MCF 10A (cell line): Measurements from ENCODE around the gene KCNJ10. TPM values are rescaled to one million over a fixed set of nuclear protein-coding genes. Genes with fewer than 3 reads are reported as not detected.

Experiments used
- BruUV-seq: library from RNA; stranded (reverse); fragments of 400-500 nt; replicated peaks from 2 replicates; lab custom pipeline; 2021; lab: Mats Ljungman, UMichigan
- CTCF ChIA-PET: fragments of 300-600 bp; sonication (Branson Sonifier 250); formaldehyde crosslinking; extraction: SDS; loops from one replicate; lab custom pipeline; 2021; ENCODE audit warnings: antibody characterized with exemption, inconsistent platforms; lab: Yijun Ruan, JAX
- POLR2A ChIA-PET: fragments of 300-600, 350-650 bp; sonication (Branson Sonifier 250); formaldehyde crosslinking; extraction: SDS; loops from one replicate; lab custom pipeline; 2020; ENCODE audit warnings: antibody characterized with exemption, inconsistent platforms; lab: Yijun Ruan, JAX
- DNase-seq: peaks from one replicate; pipeline ENCODE4 v3.0.0-alpha.2; 2018; ENCODE audit not compliant: unreplicated experiment
- H3K27ac Mint-ChIP-seq: one replicate; pipeline ENCODE4 v1.8.0; 2022; ENCODE audit warnings: mild to moderate bottlenecking, low read depth, mixed read lengths; ENCODE audit not compliant: unreplicated experiment
- H3K27me3 Mint-ChIP-seq: one replicate; pipeline ENCODE4 v1.8.0; 2022; ENCODE audit warnings: mixed read lengths; ENCODE audit not compliant: insufficient read depth, unreplicated experiment
- H3K36me3 Mint-ChIP-seq: one replicate; pipeline ENCODE4 v1.8.0; 2022; ENCODE audit warnings: mild to moderate bottlenecking, moderate library complexity, mixed read lengths; ENCODE audit not compliant: insufficient read depth, unreplicated experiment
- H3K4me1 Mint-ChIP-seq: one replicate; pipeline ENCODE4 v1.8.0; 2022; ENCODE audit warnings: mixed read lengths; ENCODE audit not compliant: insufficient read depth, unreplicated experiment
- H3K4me3 Mint-ChIP-seq: one replicate; pipeline ENCODE4 v1.8.0; 2022; ENCODE audit warnings: mild to moderate bottlenecking, moderate library complexity, mixed read lengths; ENCODE audit not compliant: unreplicated experiment
- H3K9me3 Mint-ChIP-seq: one replicate; pipeline ENCODE4 v1.8.0; 2022; ENCODE audit warnings: mixed read lengths; ENCODE audit not compliant: unreplicated experiment
- CTCF ChIP-seq: fragments of 200-600 bp; IDR thresholded peaks from one replicate; pipeline ENCODE4 v1.8.0; 2022; ENCODE audit warnings: antibody characterized with exemption, mild to moderate bottlenecking; ENCODE audit not compliant: unreplicated experiment
- intact Hi-C: fragments of 100-400 bp; cut with micrococcal nuclease; formaldehyde crosslinking; loops from 2 replicates; pipeline ENCODE4 v1.14.1; 2022
- total RNA-seq: library from RNA; stranded (reverse); gene quantifications from 2 replicates; pipeline ENCODE4 v1.2.3, GENCODE V29; 2022

The KCNJ10 gene
- total RNA-seq, 1 experiment from 2014 or later = not detected

DNA sequence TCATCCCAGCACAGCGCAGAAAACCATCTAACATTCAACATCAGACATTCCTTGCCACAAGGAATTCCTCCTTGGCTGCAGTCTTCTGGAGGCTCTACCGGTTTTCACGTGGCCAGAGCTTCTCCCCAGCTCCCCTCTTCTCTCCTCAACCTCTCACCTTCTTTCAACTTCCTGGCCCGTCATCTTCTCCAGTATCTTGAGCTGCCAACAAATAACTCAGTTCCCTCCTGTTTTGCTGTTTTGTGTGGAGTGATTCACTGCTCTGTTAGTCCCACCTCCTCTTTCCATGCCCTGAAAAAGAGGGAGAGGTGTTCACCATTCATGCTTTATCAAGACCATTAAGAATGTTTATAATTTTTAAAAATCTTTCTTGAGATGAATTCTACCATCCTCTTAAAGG is 70.8 kb downstream of the KCNJ10 start:
- Mint-ChIP-seq H3K9me3 (no peaks in the 10 kb centered on the region), H3K27ac (peak overlapping the region; percentile 62), H3K4me3 (no peak overlapping the region), H3K27me3 (no peaks in the 10 kb centered on the region), H3K4me1 (peaks cover 29% of the 10 kb centered on the region), H3K36me3 (no peaks in the 10 kb centered on the region)
- TF ChIP-seq CTCF = no peak
- CTCF ChIA-PET = interaction anchor here (0.7 to 14.6 kb wide), 5 partner anchors 9 to 107 kb away, joined by 4 to 1675 read pairs (median 21); partner anchors contain the start of genes IGSF9, SLAMF9 and TAGLN2
- intact Hi-C loops = no loop called here
- BruUV-seq = no TSS peak
- POLR2A ChIA-PET = interaction anchor here (0.6 to 1.4 kb wide), 5 partner anchors 8 to 219 kb away, joined by 3 read pairs; partner anchors contain the start of gene DUSP23
- peak; percentile 17 for DNase-seq

GRCh38 chr1:159996653-159997052 is 73.3 kb downstream of the KCNJ10 start:
- peaks cover 23% of the 10 kb centered on the region for H3K4me1 Mint-ChIP-seq
- TF ChIP-seq CTCF = no peak
- CTCF ChIA-PET = interaction anchor here (0.7 to 4.2 kb wide), 2 partner anchors 10 to 50 kb away, joined by 3 to 51 read pairs; no protein-coding TSS in a partner anchor
- H3K9me3 Mint-ChIP-seq = no peaks in the 10 kb centered on the region
- DNase-seq = peak; percentile 72
- intact Hi-C loops = no loop called here
- no peak overlapping the region for H3K27ac Mint-ChIP-seq
- no peaks in the 10 kb centered on the region for H3K36me3 Mint-ChIP-seq
- H3K27me3 Mint-ChIP-seq = no peaks in the 10 kb centered on the region
- POLR2A ChIA-PET = no interaction called here
- BruUV-seq = no TSS peak
- no peak overlapping the region for H3K4me3 Mint-ChIP-seq

- Mint-ChIP-seq H3K27ac (no peak overlapping the region), H3K4me3 (no peak overlapping the region), H3K9me3 (no peaks in the 10 kb centered on the region), H3K36me3 (no peaks in the 10 kb centered on the region), H3K4me1 (peaks cover 23% of the 10 kb centered on the region), H3K27me3 (no peaks in the 10 kb centered on the region)
- POLR2A ChIA-PET = no interaction called here
- BruUV-seq = no TSS peak
- DNase-seq = no peak
- intact Hi-C loops = no loop called here
- CTCF ChIA-PET = interaction anchor here (4.2 to 4.3 kb wide), 2 partner anchors 12 to 57 kb away, joined by 25 to 51 read pairs; no protein-coding TSS in a partner anchor
- no peak for TF ChIP-seq CTCF
Observed at GRCh38 chr1:159994896-159995295, 75.1 kb downstream of the KCNJ10 start.

- DNase-seq = no peak
- Mint-ChIP-seq H3K27ac (no peak overlapping the region), H3K36me3 (no peaks in the 10 kb centered on the region), H3K27me3 (no peaks in the 10 kb centered on the region), H3K4me1 (peaks cover 17% of the 10 kb centered on the region), H3K9me3 (no peaks in the 10 kb centered on the region), H3K4me3 (no peak overlapping the region)
- CTCF ChIA-PET = interaction anchor here (0.6 to 4.3 kb wide), 7 partner anchors 10 to 871 kb away, joined by 3 to 51 read pairs (median 4); no protein-coding TSS in a partner anchor
- no TSS peak for BruUV-seq
- POLR2A ChIA-PET = no interaction called here
- intact Hi-C loops = no loop called here
- TF ChIP-seq CTCF = no peak
Observed at GRCh38 chr1:159993911-159994310, 76.0 kb downstream of the KCNJ10 start.
